Sciatic nerve (tissue), 2 donors: ENCODE results near the gene NLK. TPM values are rescaled to one million over a fixed set of nuclear protein-coding genes. Genes with fewer than 3 reads are reported as not detected.
"Not testable (repeated sequence)": the region's sequence is repeated elsewhere in the genome, so short reads cannot be mapped to it uniquely, and the experiment has no call there.

Experiments used
- ATAC-seq: fragments of 200-7000 bp; cut with Tn5 transposase; one replicate; pipeline ENCODE4 v1.9.1; 2020; ENCODE audit warnings: mild to moderate bottlenecking, moderate library complexity
- DNase-seq: peaks from one replicate; pipeline ENCODE4 v3.0.0-alpha.2; 2020; ENCODE audit warnings: low spot score
- intact Hi-C: fragments of 100-400 bp; cut with DNase I; formaldehyde crosslinking; loops from one replicate; pipeline ENCODE4 v1.14.2; 2022
- total RNA-seq: library from RNA; stranded (reverse); fragmentation: NEBNext Ultra II Directional; extraction: Animal tissue kit (Norgen Biotek cat#: 25700); gene quantifications from one replicate; pipeline ENCODE4 v1.2.1, GENCODE V29; 2021
- donor health status: DM: no; HTN: no; CAD: no.
- donor health status: DM: no; HTN: no; CAD: no.

Gene NLK
- total RNA-seq, 1 donor from 2014 or later: 34.9 TPM

- ATAC-seq, intact Hi-C loops, DNase-seq: not testable (repeated sequence)
Measured at GRCh38 chr17:28035884-28036283, 6.6 kb upstream of the NLK start.

- intact Hi-C loops: no loop called here
- DNase-seq: no peak
Measured at GRCh38 chr17:28038802-28039201, 3.7 kb upstream of the NLK start.

GRCh38 chr17:28039251-28039650 lies 3.2 kb upstream of the NLK start:
- DNase-seq (no peak), ATAC-seq (no peak)
- intact Hi-C loops: no loop called here

More at GRCh38 chr17:28038802-28039201, 3.7 kb upstream of the NLK start:
- ATAC-seq: no peak

GRCh38 chr17:28040406-28040805 lies 2.1 kb upstream of the NLK start:
- DNase-seq (no peak), ATAC-seq (no peak)
- intact Hi-C loops: no loop called here

- ATAC-seq: peak; percentile 99
- intact Hi-C loops: no loop called here
Measured at GRCh38 chr17:28041068-28041843, 1.2 kb upstream of the NLK start.

GRCh38 chr17:28041844-28042656 lies 427 bp upstream of the NLK start:
- ATAC-seq: no peak
- intact Hi-C loops: no loop called here
- no peak for DNase-seq

More at GRCh38 chr17:28041068-28041843, 1.2 kb upstream of the NLK start:
- DNase-seq: peak; percentile 100

GRCh38 chr17:28042721-28043291 lies 329 bp downstream of the NLK start:
- intact Hi-C loops: no loop called here
- DNase-seq (no peak), ATAC-seq (no peak)

- ATAC-seq (no peak), DNase-seq (no peak)
- intact Hi-C loops: no loop called here
Measured at GRCh38 chr17:28043296-28043695, 819 bp downstream of the NLK start.

- intact Hi-C loops: no loop called here
- ATAC-seq: no peak
- no peak for DNase-seq
Measured at GRCh38 chr17:28043741-28044140, 1.3 kb downstream of the NLK start.

GRCh38 chr17:28045304-28045703 lies 2.8 kb downstream of the NLK start:
- ATAC-seq (no peak), DNase-seq (no peak)
- intact Hi-C loops: no loop called here

GRCh38 chr17:28046034-28046825 lies 3.8 kb downstream of the NLK start:
- intact Hi-C loops: no loop called here

GRCh38 chr17:28047806-28048205 lies 5.3 kb downstream of the NLK start:
- no peak for ATAC-seq
- DNase-seq: no peak
- intact Hi-C loops: no loop called here

More at GRCh38 chr17:28046034-28046825, 3.8 kb downstream of the NLK start:
- no peak for DNase-seq
- ATAC-seq: no peak

- intact Hi-C loops: no loop called here
- ATAC-seq (no peak), DNase-seq (no peak)
Measured at GRCh38 chr17:28049071-28049470, 6.6 kb downstream of the NLK start.

- intact Hi-C loops: no loop called here
- ATAC-seq (no peak), DNase-seq (no peak)
Measured at GRCh38 chr17:28053044-28053670, 10.7 kb downstream of the NLK start.

GRCh38 chr17:28053725-28054124 lies 11.2 kb downstream of the NLK start:
- DNase-seq: no peak
- ATAC-seq: no peak
- intact Hi-C loops: no loop called here

- no peak for DNase-seq
- no peak for ATAC-seq
- intact Hi-C loops: no loop called here
Measured at GRCh38 chr17:28055546-28056275, 13.2 kb downstream of the NLK start.

GRCh38 chr17:28056276-28056620 lies 13.8 kb downstream of the NLK start:
- intact Hi-C loops: no loop called here
- ATAC-seq: no peak
- no peak for DNase-seq

GRCh38 chr17:28057731-28058246 lies 15.3 kb downstream of the NLK start:
- ATAC-seq: no peak
- intact Hi-C loops: no loop called here
- no peak for DNase-seq
